GM18526 (cell line): ENCODE results near the gene FOXP1.

Experiments used
- POLR2A ChIP-seq: IDR thresholded peaks from 3 replicates; pipeline ENCODE4 v1.6.1; 2011; ENCODE audit not compliant: insufficient read length; ENCODE audit errors: extremely low read depth

FOXP1 gene

DNA sequence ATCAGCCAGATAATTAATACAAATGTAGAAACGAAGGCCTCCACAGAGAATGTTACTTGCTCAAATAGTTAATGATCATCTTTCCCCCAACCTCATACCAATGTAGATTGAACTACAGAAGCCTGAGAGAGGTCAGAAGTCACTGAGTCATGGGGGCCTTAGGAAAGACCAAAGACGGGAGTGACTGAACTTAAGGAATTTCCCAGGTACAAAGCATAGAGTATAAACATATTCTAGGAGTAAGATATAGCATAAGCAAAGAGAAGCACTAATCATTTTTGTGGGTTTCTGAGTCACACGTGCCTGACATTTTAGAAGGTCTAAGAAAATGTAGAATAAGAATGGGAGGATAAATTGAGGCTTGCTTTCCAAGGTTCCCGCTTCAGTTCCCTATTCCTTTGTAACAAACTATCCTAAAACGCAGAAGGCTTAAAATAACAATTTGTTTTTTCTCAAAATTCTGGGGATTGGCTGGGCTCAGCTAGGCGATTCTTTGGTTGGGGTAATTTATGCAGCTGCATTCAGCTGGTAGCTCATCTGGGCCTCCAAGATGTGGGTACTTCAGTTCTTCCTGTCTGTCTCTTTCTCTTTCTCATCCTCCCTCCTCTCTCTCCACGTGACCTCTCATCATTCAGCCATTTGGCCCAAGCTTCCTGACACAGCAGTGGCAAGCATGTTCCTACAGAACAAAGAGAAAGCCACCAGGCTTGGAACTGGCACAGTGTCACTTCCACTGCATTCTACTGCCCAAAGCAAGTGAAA, 422.6 kb downstream of the FOXP1 start:
- TF ChIP-seq POLR2A = no peak

DNA sequence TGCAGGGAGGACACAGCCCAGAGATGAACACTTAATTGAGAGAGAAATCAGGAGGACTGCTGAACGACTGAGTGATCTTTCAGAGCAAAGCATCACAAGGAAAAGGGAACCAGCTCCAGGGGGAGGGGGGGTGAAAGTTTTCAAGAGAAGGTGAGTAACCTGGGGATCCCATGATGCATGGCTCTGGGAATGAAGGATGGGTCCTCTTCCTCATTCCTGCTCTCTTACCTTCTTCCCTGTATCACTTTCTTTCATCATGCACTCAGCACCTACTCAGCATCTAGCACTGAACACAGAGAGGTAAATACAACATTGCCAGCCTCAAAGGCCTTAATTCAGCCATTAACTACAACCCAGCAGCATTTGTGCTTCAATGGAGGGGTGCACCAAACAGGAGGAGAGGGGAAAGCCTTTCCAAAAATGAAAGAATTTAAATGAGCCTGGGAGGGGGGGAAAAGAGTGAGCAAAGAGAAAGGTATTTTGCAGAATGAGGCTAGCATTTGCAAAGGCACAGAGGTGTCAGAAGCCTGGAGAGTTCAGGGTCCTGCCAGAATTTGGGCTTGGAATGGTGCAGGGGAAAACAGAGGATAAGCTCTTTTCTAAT, 427.4 kb downstream of the FOXP1 start:
- no peak for TF ChIP-seq POLR2A

DNA sequence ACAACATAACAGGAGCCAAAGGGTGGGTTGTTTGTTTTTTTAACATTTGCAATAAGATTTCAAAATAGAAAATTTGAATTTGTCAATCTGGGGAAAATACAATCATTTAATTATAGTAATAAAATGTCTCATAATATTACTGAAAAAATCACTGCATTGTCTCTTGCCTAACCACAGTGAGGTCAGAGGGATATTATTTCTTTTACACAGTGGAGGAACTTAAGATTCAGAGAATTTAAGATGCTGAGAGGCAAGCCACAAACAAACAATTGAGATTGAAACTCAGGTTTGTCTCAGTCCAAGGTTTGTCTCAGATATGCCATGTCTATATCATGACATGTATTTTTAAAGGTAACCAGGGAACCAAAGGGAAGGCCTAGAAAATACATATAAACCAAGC, 428.7 kb downstream of the FOXP1 start:
- TF ChIP-seq POLR2A = no peak

DNA sequence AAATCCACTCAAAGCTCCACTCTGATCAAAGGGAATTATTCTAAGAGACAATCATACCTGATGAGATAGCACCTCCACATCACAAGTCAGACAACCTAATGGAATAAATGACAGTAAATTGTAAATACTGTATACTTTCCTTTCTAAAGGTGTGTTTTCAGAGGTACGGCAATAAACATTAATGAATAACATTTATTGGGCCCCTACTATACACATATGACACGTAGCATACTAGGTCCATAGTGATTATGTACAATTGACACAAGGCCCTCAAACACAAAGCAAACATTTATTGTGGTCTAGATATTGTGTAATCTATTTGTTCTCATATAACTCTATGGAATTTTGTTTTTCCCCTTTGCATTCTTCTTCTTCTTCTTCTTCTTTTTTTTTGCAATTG, 429.8 kb downstream of the FOXP1 start:
- no peak for TF ChIP-seq POLR2A

DNA sequence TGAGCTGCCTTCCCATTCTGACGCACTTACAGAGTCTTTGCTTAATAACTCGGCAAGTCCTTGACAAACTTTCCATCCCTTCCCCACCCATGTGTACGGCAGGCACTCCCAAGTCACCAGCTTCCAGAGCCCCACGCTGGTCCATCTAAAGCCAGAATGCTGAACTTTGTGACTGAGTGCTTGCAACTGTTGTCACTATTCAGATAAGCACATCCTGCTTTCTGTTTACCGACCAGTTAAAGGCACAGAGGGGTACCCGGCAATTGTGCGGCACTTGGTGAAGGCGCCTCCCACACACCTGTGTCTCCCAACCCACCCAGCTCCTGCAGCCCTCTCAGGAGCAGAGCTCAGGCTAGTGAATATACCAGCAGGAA, 430.6 kb downstream of the FOXP1 start:
- no peak for TF ChIP-seq POLR2A

DNA sequence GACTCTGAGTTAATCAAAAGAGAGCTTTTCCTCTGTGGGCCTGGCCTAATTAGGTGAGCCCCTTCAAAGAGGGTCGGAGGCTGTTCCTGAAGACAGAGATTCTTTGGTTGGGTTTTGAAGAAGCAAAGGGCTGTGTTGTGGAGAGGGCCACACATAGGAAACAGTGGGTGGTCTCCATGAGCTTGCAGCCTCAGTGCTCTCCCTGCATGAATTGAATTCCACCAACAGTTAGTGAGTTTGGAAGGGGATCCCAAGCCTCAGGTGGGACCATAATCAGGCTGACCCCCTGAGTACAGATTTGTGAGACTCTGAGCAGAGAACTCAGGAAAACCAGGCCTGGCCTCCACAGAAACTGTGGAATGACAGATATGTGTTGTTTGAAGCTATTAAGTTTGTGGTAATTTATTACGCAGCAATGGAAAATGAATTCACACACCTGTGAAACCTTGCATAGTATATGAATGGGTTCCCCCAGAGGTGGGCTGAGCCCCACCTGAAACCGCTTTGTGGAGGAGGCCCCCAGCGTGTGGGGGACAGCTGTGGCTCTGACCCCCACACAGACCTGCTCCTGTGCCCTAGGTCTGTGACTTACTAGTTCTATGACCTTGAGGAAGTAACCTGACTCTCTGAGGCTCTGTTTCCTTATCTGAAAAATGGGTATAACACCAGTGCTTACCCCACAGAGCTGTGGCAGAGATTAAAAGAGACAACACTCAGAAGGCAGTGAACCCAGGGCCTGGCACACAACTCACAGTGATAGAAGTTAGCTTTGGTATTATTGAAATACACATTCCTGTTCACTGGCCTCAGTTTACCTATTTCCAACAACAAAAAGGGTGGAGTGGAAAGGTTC, 431.3 kb downstream of the FOXP1 start:
- no peak for TF ChIP-seq POLR2A

DNA sequence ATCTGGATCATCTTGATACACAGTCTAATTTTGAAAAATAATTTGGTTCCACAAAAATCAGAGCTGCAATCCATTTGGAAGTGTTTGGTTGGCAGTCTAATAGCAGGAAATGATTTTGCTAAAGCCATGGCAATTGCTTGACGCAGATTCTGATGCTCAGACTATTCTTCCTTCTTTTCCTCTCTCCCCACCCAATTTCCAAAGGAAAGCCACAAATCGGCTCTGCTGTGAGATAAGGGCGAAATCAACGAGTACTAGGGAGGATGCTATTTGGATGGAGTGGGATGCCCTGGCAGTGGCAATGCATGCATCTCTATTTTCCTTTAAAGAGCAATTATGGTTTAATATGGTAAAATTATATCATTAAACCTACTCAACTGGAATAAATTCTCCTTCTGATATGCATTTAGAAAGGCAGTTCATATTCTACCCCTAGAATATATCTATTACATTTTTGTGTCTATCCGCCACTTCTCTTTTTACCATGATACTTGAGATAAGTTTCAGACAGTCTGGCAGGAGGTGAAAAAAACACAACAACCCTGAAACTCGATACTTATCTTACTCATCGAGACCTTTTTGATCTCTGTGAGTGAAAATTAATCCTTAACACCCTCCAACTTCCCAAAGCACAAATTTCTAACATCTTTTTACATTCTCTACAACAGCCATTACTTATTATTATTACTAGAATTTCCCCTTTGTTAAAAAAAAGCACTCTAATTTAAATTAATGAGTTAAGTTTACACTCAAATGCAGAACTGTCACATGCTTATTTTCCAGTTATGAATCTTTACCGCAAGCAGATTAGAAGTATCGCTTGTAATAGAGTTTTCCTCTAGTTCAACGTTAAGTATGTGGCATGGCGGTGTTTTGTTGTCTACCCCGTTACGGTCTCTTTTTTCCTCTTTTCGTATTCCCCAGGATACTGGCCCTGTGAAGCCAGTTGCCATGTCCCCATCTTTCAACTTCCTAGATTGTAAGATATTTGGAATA, 433.3 kb downstream of the FOXP1 start:
- no peak for TF ChIP-seq POLR2A

DNA sequence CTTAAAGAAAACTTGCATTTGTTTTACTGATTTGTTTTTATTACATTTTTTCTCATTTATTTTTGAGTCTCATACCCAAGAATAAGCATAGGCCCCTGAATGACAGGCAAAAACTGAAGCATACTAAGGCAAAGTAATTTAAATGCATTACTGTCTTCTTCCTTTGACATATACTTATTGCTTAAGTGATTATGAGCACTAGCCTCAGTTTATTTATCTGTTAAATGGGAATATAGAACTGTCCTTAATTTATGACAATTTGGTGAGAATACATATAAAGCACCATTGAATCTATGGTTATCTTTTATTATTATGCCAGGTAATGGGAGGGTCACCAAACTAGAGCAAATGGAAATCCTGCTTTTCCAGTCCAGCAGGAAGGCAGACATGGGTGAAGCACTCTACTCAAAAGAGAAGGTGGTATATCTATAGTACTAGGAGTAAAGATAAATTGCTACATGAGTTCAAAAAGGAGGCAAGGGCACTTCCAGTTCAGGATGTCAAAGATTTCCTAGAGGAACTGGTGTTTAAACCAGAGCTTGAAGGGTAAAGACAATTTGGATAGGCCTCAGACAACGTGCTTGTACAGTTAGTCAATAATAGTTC, 435.0 kb downstream of the FOXP1 start:
- no peak for TF ChIP-seq POLR2A

DNA sequence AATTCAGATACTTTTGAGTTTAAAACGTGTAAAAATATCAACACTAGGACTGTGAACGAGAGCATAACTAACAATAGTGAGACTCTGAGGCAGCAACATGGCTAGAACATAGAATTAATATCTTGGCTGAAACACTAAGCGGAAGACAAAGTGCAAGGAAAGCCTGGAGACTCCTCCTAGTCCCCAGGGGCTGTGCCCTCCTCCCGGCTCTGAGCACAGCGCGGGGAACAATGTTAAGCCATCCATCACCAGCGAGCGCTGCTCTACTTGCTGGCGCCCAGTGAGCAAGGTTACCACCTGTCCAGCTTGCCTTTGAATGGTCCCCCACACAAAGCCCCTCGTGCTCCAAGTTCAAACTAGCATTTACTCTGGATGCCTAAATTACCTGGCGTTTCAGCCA, 436.9 kb downstream of the FOXP1 start:
- TF ChIP-seq POLR2A = no peak

DNA sequence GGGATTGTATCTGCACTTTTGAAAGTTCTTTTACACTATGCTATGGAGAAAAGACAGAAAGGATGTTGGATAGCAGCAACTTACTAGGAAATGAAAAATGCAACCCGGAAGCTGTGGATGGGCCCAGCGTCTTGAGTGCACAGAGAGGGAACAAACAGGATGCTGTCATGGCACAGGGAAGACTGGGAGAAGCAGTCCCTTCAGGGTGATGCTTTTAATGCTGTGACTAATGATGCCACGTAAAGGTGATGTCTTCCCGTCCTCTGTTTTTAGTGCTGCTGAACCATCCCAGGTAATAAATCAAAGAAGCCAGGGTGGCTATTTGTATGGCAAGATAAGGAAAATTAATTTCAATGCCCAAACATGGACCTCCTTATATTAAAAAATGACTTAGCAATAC, 437.6 kb downstream of the FOXP1 start:
- no peak for TF ChIP-seq POLR2A

DNA sequence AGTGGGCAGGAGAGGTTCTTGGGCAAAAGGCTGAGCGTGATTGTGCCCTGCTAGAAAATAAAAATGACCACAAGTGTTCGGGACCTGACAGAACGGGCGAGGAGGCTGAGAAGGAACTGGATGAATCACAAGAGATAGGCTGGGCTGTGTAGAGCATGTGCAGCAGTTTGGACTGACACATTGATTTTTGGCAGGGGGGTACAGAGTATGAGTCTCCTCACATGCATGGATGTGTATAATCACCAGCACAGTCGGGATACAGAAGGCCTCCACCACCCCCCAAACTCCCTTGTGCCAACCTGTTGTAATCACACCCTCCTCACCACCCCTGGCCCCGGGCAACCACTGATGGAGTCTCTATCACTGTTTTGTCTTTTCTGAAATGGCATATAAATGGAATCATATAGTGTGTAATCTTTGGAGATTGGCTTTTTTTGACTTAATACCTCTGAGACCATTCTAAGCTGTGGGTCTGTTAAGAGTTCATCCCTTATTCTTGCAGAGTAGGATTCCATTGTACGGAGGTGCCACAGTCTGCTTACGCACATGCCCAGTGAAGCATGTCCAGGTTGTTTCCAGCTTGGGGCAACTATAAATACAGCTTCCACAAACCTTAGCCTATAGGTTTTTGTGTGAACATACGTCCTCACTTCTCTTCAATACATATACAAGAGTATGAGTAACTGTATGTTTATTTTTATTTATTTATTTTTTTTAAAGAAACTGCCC, 438.8 kb downstream of the FOXP1 start:
- TF ChIP-seq POLR2A = no peak

DNA sequence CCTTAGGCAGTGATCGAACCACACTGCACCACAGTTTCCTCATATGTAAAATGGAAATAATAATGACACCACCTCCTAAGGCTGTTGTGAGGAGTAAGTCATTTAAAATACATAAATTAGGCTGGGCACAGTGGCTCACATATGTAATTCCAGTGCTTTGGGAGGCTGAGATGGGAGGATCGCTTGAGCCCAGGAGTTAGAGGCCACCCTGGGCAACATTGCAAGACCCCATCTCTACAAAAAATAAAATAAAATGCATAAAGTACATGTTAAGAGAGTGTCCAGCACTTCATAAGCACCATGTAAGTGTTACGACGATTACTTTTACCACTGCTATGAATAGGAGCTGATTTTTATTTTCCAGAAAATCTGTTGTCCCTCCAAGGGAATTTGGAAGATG, 440.0 kb downstream of the FOXP1 start:
- no peak for TF ChIP-seq POLR2A

DNA sequence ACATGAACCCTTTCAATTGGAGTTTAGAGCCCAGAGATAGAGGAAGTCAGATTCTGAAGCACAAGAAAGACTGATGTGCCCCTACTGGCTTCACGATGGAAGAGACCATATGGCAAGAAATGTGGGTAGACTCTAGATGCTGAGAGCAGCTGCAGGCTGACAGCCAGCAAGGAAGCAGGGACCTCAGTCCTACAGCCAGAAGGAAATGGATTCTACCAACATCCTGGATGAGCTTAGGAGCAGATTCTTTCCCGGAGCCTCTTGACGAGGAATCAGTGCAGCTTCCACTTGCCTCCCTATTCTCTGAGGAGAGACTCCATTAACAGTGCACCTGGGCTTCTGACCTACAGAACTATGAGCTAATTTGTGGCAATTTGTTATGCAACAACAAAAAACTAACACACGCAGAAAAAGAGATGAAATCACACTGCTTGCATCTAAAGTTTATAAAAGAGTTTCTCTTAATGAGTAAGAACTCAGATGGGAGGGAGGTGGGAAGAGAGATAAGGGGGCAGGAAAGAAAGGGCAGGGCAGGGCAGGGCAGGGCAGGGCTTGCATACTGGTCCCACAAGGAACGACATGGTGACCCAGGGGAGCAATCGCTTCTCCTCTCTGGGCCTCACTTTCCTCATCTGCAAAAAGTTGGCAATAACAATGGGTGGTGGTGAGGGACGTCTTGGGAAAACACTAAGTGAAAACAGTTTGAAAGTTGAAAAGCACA, 440.9 kb downstream of the FOXP1 start:
- no peak for TF ChIP-seq POLR2A
